HL-60/S4 treated with phorbol 12-myristate 13-acetate at 8.2 ng/mL for 4 days and 3 days (cell line): ENCODE data around the gene TMEM205.

Experiments used
- in situ Hi-C: fragments of 300-500 bp; cut with MboI; formaldehyde crosslinking; loops from 2 replicates; pipeline ENCODE4 v1.15.0; 2022; ENCODE audit warnings: low sequenced_read_pairs

Gene TMEM205

DNA sequence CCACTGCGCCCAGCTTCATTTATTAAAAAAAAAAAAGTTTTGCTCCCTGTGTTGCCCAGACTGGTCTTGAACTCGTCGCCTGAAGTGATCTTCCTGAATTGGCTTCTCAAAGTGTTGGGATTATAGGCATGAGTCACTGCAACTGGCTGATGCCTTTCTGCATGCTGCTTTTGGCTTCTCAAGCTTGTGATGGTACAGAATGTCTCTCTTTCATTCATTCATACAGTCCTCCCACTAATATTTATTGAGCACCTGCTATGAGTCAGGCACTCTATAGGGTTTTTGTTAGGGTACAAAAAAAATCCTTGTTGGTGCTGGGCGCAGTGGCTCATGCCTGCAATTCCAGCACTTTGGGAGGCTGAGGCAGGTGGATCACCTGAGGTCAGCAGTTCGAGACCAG is 41.1 kb downstream of the TMEM205 start:
- in situ Hi-C loops: no loop called here

DNA sequence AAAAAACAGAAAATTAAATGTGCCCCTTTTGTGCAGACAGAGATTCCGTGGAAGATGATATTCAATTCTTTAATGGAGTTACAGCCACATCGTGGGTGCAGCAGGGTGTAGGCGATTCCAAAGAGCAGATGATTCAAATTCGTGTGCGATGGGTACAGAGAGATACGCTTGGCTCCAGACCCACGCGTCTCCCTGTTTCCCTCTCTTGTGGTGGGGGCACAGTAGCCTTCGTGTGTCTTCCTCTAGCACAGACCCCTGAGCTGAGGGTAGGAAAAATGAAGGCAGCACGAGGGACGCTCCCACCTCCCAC is 45.3 kb downstream of the TMEM205 start:
- in situ Hi-C loops: no loop called here

DNA sequence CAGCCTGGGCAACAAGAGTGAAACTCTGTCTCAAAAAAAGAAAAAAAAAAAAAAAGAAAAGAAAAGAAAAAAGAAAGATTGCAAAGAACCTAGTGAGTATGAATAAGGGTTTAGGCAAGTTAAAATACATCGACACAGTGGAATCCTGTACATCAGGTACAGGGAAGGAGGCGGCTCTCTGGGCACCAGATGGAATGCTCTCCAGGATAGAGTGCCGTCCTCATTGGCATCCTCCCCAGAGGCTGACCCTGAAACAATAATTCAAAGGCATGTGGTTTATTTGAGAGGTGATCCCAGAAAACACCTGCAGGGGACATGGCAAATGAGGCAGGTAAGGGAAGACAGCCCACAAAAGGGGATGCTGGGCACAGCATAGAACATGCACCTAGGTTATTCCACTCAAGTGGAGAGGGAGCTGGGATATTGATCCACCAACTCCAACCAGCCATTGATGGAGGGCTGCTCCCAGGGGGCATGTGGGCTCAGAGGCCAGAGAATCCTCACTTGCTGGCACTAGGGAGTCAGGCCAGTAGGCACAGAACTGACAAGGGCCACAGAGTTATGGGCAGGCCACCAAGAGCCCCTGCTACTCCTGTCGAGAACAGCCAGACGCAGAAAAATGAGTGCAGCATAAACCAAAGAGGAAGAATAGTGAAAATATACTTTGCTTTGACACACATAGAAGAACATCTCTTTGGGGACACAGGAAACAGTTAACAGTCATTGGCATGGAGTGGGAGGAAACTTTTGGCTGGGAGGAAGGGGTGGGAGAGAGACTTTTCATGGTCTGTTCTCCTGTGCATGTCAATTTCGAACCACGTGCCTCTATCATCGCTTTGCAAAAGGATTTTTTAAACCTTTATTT is 45.9 kb downstream of the TMEM205 start:
- in situ Hi-C loops: no loop called here

DNA sequence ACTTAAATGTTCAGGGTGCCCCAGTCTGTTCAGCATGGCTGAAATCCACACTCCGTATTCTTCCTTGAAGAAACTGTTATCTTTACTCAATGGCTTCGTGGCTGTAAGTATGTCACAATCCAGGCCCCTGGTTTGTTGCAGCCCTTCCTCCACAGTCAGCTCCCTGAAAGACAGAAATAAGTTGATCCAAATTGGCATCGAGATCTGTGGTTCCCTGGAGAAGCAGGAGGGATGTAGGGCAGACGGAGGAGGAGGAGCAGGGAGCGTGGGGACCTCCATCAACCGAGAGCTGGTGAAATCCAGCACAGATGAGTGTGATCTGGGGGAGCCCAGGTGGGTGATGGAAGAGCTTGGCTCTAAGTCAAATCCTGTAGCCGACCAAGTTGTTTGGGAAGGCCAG is 49.8 kb downstream of the TMEM205 start:
- in situ Hi-C loops: no loop called here

DNA sequence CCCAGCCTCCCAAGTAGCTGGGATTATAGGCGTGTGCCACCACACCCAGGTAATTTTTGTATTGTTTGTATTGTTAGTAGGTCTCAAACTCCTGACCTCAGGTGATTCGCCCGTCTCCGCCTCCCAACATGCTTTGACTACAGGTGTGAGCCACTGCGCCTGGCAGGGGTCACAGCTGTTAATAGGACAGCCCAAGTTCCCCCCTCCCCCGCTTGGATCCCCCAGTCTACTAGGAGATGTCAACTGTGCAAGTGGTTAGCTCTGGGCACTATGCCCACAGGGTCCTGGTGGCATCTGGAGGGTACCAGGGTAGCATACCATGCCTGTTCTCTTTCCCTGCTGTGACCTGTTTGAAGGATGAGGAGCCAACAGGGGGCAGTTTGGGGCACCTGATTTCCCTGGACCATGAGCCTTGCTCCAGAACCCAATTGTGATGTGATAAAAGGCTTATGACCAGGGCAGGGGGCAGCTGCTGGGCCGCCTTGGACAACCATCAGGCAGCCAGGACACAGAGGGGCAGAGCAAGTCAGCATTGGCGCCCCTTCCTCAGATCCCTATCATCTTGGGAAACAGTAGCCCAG is 50.3 kb downstream of the TMEM205 start, which contains the start of gene TSPAN16:
TSS of gene TSPAN16 (plus strand) at position 496 of the 581 bp plus-strand sequence. CDS start 138 bp downstream, outside the sequence.
- in situ Hi-C loops: no loop called here

DNA sequence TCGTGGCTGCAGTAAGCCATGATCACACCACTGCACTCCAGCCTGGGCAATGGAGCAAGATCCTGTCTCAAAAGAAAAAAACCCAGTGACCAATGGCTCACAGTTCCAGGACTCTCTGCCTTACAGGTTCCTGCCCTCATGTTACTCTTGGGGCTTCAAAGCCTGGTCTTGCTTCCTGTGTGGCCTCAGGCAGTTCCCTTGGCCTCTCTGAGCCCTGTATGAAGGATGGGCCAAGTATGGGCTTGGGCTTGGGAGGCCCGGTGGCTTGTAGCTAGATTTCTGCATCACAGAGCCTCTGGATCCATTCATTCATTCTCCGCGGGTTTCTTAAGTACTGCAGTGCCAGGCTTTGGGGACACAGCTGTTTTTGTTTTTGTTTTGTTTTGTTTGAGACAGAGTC is 50.9 kb downstream of the TMEM205 start:
- in situ Hi-C loops: no loop called here

DNA sequence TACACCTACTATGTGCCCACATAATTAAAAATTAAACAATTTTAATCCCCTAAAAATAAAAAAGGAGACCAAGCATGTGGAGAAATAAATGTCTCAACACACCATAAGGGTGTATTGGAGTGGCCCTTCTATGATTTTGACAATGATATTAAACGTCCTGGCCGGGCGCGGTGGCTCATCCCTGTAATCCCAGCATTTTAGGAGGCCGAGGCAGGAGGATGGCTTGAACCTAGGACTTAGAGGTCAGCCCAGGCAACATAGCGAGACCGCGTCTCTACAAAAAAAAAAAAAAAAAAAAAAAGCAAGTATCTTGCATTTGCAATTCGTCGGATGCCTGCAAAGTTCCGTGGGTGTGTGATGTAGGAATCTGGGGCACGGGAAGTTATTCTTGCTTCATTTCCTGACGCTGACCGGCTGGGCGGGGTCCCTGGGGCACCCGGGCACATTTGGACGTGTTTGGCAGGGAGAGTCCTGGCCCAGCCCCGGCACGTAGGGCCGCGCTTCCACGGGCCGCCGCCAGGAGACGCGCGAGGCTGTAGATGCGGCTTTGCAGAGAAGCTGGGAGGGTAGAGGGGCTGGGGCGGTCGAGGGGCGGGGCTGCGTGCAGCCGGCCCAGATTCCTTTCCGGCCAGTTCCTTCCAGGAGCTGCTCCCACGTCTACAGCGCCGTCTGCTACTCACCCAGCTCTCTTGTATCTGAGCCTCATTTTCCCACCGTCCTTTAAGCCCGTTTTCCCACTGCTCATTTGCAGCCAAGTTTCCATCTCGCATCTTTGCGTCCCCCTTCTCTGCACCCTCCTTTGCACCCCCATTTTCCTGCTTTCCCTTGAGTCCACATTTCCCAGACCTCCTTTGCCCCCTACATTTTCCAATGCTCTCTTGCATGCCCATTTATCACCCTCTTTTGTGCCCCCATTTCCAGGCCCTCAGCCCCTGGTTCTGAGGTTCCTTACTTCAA is 52.4 kb downstream of the TMEM205 start:
- in situ Hi-C loops: no loop called here
